NB4 (cell line): ENCODE results near the gene C4orf50.

Experiments used
- CTCF ChIP-seq: IDR thresholded peaks from one replicate; pipeline ENCODE4 v1.5.1; 2012; ENCODE audit warnings: low read depth, low read length
- MAX ChIP-seq: IDR thresholded peaks from 2 replicates; pipeline ENCODE4 v1.6.1; 2011; ENCODE audit warnings: low read depth, low read length
- MYC ChIP-seq: IDR thresholded peaks from 2 replicates; pipeline ENCODE4 v1.6.1; 2011; ENCODE audit warnings: low read depth, low read length
- POLR2A ChIP-seq: IDR thresholded peaks from 2 replicates; pipeline ENCODE4 v1.6.1; 2011; ENCODE audit warnings: mild to moderate bottlenecking; ENCODE audit not compliant: insufficient read length; ENCODE audit errors: extremely low read depth

GRCh38 chr4:5998333-5998936 is 19.8 kb downstream of the C4orf50 start:
- TF ChIP-seq POLR2A (no peak), CTCF (peak; percentile 99), MYC (no peak; the same call in 1 of the 2 replicates), MAX (peak; percentile 48; the same call in 1 of the 2 replicates)
